Measurements from ENCODE around the gene CBX3. TPM values are rescaled to one million over a fixed set of nuclear protein-coding genes. Genes with fewer than 3 reads are reported as not detected.

The CBX3 gene
- total and polyA plus RNA-seq, 4 donors = 26.9 to 53.3 (median 33.0) TPM

DNA sequence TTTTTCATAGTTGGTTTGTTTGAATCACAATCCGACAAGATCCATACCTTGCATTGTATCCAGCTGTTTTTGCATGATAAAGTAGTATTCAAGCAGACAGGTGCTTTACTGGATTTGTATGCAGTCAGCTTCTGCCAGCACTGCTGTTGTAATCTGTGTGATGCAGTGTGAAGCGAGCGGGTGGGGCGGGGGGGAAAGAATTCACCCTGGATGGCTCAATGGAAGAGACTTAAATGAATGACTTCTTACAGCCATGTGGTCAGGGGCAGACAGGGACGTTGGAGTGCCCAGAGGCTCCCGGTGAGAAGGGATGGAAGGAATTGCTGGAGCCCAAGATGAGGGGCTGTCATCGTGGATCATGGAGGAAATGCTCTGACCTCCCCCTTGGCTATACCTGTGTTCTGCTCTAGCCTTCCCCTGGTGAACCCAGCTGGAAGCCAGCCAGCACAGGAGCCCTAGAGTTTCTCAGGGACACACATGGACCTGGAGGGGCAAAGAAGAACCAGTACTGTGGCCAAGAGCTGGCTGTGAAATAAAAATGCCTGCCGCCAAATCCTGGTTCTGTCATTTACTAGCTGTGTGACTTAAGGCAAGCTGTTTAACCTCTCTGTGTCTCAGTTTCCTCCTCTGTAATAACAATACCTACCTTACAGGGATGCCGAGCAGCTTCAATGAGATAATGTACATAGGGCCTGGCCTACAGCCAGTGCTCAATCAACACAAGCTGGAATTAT is 35.4 kb upstream of the CBX3 start:
- Histone ChIP-seq H3K27ac (ENCODE audit: low read depth in 1 of 2, low read length in 2 of 2) (no peak overlapping the region), H3K4me3 (ENCODE audit: low read depth in 1 of 3, low read length in 3 of 3) (no peak overlapping the region), H3K4me1 (ENCODE audit: control insufficient read depth in 4 of 4, insufficient read depth in 4 of 4, low read length in 3 of 4) (peaks cover 0 to 4% (median 1%) of the 10 kb centered on the region in 4 donors), H3K36me3 (ENCODE audit: control insufficient read depth in 4 of 4, insufficient read depth in 3 of 4, low read depth in 1 of 4, low read length in 3 of 4) (no peaks in the 10 kb centered on the region), H3K27me3 (ENCODE audit: control insufficient read depth in 4 of 4, insufficient read depth in 4 of 4, low read length in 3 of 4) (no peaks in the 10 kb centered on the region), H3K9me3 (ENCODE audit: control insufficient read depth in 4 of 4, low read length in 3 of 4) (no peaks in the 10 kb centered on the region), H3K9ac (ENCODE audit: low read depth in 1 of 2, low read length in 2 of 2) (no peak overlapping the region)
- TF ChIP-seq TAF1 (conservative IDR thresholded peaks at IDR 0.05) (no peak), FOXA2 (IDR thresholded peaks at IDR 0.05) (no peak), GABPA (IDR thresholded peaks at IDR 0.05 in 1 of 2, conservative IDR thresholded peaks at IDR 0.05 in 1 of 2) (no peak), HNF4A (conservative IDR thresholded peaks at IDR 0.05) (no peak), SP1 (IDR thresholded peaks at IDR 0.05) (no peak), FOXA1 (IDR thresholded peaks at IDR 0.05) (no peak)
- TF ChIP-seq, protein P1, sequence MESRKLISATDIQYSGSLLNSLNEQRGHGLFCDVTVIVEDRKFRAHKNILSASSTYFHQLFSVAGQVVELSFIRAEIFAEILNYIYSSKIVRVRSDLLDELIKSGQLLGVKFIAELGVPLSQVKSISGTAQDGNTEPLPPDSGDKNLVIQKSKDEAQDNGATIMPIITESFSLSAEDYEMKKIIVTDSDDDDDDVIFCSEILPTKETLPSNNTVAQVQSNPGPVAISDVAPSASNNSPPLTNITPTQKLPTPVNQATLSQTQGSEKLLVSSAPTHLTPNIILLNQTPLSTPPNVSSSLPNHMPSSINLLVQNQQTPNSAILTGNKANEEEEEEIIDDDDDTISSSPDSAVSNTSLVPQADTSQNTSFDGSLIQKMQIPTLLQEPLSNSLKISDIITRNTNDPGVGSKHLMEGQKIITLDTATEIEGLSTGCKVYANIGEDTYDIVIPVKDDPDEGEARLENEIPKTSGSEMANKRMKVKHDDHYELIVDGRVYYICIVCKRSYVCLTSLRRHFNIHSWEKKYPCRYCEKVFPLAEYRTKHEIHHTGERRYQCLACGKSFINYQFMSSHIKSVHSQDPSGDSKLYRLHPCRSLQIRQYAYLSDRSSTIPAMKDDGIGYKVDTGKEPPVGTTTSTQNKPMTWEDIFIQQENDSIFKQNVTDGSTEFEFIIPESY (IDR thresholded peaks at IDR 0.05) = no peak
- TF ChIP-seq, protein P2, sequence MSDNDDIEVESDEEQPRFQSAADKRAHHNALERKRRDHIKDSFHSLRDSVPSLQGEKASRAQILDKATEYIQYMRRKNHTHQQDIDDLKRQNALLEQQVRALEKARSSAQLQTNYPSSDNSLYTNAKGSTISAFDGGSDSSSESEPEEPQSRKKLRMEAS (IDR thresholded peaks at IDR 0.05) = no peak
- WGBS = 81% methylated on average over 9 of the region's 9 CpGs
- no peak for DNase-seq (ENCODE audit: low spot score)

DNA sequence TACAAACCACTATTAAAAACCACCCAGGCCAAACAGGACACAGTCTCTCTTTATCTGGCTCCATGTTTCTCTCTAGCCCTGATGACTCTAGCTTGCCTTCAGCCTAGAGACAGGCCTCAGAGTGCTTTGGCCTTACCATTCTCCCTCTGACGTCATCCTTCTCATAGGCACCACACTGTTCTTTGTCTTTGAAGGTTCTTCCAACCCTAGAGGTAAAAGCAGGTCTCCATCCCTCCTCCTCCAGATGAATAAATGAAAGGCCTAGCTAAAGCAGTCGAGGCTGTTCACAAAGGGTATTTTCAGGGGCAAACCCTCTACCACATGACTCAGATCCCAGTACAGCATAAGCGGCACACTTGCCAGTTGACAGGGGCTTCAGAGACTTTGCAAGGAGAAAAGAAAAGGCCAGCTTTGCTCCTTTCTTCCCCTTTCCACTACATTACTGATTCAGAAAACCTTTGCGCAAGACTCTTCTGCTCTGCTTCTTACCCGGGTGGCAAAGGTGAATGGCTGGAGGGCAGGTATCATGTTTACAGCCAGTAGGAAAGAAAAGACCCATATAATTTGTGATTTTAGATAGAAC is 34.8 kb upstream of the CBX3 start:
- Histone ChIP-seq H3K9ac (ENCODE audit: low read depth in 1 of 2, low read length in 2 of 2) (no peak overlapping the region), H3K4me3 (ENCODE audit: low read depth in 1 of 3, low read length in 3 of 3) (no peak overlapping the region), H3K4me1 (ENCODE audit: control insufficient read depth in 4 of 4, insufficient read depth in 4 of 4, low read length in 3 of 4) (peaks cover 0 to 4% (median 1%) of the 10 kb centered on the region in 4 donors), H3K27ac (ENCODE audit: low read depth in 1 of 2, low read length in 2 of 2) (no peak overlapping the region), H3K9me3 (ENCODE audit: control insufficient read depth in 4 of 4, low read length in 3 of 4) (no peaks in the 10 kb centered on the region), H3K36me3 (ENCODE audit: control insufficient read depth in 4 of 4, insufficient read depth in 3 of 4, low read depth in 1 of 4, low read length in 3 of 4) (no peaks in the 10 kb centered on the region), H3K27me3 (ENCODE audit: control insufficient read depth in 4 of 4, insufficient read depth in 4 of 4, low read length in 3 of 4) (no peaks in the 10 kb centered on the region)
- 81% methylated on average over 5 of the region's 5 CpGs for WGBS
- TF ChIP-seq GABPA (IDR thresholded peaks at IDR 0.05 in 1 of 2, conservative IDR thresholded peaks at IDR 0.05 in 1 of 2) (no peak), RAD21 (IDR thresholded peaks at IDR 0.05) (no peak)
- TF ChIP-seq, protein P3, sequence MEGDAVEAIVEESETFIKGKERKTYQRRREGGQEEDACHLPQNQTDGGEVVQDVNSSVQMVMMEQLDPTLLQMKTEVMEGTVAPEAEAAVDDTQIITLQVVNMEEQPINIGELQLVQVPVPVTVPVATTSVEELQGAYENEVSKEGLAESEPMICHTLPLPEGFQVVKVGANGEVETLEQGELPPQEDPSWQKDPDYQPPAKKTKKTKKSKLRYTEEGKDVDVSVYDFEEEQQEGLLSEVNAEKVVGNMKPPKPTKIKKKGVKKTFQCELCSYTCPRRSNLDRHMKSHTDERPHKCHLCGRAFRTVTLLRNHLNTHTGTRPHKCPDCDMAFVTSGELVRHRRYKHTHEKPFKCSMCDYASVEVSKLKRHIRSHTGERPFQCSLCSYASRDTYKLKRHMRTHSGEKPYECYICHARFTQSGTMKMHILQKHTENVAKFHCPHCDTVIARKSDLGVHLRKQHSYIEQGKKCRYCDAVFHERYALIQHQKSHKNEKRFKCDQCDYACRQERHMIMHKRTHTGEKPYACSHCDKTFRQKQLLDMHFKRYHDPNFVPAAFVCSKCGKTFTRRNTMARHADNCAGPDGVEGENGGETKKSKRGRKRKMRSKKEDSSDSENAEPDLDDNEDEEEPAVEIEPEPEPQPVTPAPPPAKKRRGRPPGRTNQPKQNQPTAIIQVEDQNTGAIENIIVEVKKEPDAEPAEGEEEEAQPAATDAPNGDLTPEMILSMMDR (IDR thresholded peaks at IDR 0.05; ENCODE audit: low read depth, low read length, missing input control) = no peak
- TF ChIP-seq, protein P2 (IDR thresholded peaks at IDR 0.05) = no peak
- no peak for DNase-seq (ENCODE audit: low spot score)

DNA sequence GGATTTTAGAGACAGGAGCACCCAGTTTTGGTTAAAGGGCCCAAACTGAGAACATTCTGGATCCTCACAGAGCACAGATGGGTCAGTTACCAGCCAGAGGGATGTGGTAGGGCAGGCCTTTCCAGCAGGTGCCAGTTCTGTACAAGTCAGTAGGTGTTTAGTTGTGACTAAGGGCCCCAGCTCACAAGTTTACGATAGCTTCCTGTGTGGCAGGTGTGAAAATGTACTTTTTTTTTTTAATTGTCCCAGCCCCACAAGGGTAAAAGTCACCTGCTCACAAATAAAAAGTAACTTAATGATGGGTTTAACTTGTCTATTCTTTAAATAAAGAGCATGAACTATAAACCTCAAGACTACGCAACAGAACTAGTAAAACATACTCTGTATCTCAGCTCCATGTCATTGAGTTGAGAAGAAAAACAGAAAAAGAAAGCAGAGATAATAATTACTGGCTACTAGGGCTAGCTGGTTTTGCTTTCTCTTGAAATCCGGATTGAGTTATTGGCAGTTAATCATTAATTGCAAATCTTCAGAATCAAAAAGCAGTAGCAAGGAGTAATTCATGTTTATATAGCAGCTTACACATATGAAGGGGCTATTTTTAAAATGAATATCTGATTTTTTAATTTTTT is 34.1 kb upstream of the CBX3 start:
- WGBS = 61% methylated on average over 3 of the region's 3 CpGs
- Histone ChIP-seq H3K27ac (ENCODE audit: low read depth in 1 of 2, low read length in 2 of 2) (no peak overlapping the region), H3K9ac (ENCODE audit: low read depth in 1 of 2, low read length in 2 of 2) (no peak overlapping the region), H3K4me1 (ENCODE audit: control insufficient read depth in 4 of 4, insufficient read depth in 4 of 4, low read length in 3 of 4) (peaks cover 0 to 4% (median 1%) of the 10 kb centered on the region in 4 donors), H3K27me3 (ENCODE audit: control insufficient read depth in 4 of 4, insufficient read depth in 4 of 4, low read length in 3 of 4) (no peaks in the 10 kb centered on the region), H3K4me3 (ENCODE audit: low read depth in 1 of 3, low read length in 3 of 3) (no peak overlapping the region), H3K36me3 (ENCODE audit: control insufficient read depth in 4 of 4, insufficient read depth in 3 of 4, low read depth in 1 of 4, low read length in 3 of 4) (no peaks in the 10 kb centered on the region), H3K9me3 (ENCODE audit: control insufficient read depth in 4 of 4, low read length in 3 of 4) (no peaks in the 10 kb centered on the region)
- DNase-seq (ENCODE audit: low spot score) = no peak
- TF ChIP-seq SP1 (IDR thresholded peaks at IDR 0.05) (no peak), TAF1 (conservative IDR thresholded peaks at IDR 0.05) (no peak), RXRA (IDR thresholded peaks at IDR 0.05) (no peak), NR2F2 (IDR thresholded peaks at IDR 0.05) (no peak), YY1 (IDR thresholded peaks at IDR 0.05) (no peak)
- TF ChIP-seq, protein P2 (IDR thresholded peaks at IDR 0.05) = no peak
- TF ChIP-seq, protein P4, sequence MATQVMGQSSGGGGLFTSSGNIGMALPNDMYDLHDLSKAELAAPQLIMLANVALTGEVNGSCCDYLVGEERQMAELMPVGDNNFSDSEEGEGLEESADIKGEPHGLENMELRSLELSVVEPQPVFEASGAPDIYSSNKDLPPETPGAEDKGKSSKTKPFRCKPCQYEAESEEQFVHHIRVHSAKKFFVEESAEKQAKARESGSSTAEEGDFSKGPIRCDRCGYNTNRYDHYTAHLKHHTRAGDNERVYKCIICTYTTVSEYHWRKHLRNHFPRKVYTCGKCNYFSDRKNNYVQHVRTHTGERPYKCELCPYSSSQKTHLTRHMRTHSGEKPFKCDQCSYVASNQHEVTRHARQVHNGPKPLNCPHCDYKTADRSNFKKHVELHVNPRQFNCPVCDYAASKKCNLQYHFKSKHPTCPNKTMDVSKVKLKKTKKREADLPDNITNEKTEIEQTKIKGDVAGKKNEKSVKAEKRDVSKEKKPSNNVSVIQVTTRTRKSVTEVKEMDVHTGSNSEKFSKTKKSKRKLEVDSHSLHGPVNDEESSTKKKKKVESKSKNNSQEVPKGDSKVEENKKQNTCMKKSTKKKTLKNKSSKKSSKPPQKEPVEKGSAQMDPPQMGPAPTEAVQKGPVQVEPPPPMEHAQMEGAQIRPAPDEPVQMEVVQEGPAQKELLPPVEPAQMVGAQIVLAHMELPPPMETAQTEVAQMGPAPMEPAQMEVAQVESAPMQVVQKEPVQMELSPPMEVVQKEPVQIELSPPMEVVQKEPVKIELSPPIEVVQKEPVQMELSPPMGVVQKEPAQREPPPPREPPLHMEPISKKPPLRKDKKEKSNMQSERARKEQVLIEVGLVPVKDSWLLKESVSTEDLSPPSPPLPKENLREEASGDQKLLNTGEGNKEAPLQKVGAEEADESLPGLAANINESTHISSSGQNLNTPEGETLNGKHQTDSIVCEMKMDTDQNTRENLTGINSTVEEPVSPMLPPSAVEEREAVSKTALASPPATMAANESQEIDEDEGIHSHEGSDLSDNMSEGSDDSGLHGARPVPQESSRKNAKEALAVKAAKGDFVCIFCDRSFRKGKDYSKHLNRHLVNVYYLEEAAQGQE (IDR thresholded peaks at IDR 0.05) = no peak
